BE2C (cell line): Measurements from ENCODE around the gene CCT3. TPM values are rescaled to one million over a fixed set of nuclear protein-coding genes. Genes with fewer than 3 reads are reported as not detected.

ENCODE experiments used
- DNase-seq: peaks from one replicate; pipeline ENCODE4 v3.0.0-alpha.2; 2020
- H3K27me3 ChIP-seq: fragments of 250-450 bp; sonication (Bioruptor Pico); 2 replicates; pipeline ENCODE4 v1.5.1; 2020; ENCODE audit warnings: mild to moderate bottlenecking
- H3K36me3 ChIP-seq: fragments of 250-450 bp; sonication (Bioruptor Pico); 2 replicates; pipeline ENCODE4 v1.5.1; 2020; ENCODE audit warnings: mild to moderate bottlenecking
- H3K4me1 ChIP-seq: fragments of 250-450 bp; sonication (Bioruptor Pico); 2 replicates; pipeline ENCODE4 v1.5.1; 2020
- H3K4me3 ChIP-seq: 2 replicates; pipeline ENCODE4 v1.5.1; 2011; ENCODE audit warnings: low read depth, low read length
- H3K9me3 ChIP-seq: fragments of 250-450 bp; sonication (Bioruptor Pico); 2 replicates; pipeline ENCODE4 v1.5.1; 2020
- polyA plus RNA-seq: library from polyadenylated mRNA; unstranded; fragments of >200 nt; gene quantifications from one replicate; pipeline ENCODE4 v1.2.1, GENCODE V29; 2012; ENCODE audit warnings: low read depth, missing spikeins; ENCODE audit not compliant: insufficient read length, insufficient read depth
- TF ChIP-seq, protein P1 (sequence below): IDR thresholded peaks from 2 replicates; pipeline ENCODE4 v1.5.1; 2012; ENCODE audit warnings: mild to moderate bottlenecking, low read depth, low read length

The CCT3 gene
- polyA plus RNA-seq: 599 TPM

DNA sequence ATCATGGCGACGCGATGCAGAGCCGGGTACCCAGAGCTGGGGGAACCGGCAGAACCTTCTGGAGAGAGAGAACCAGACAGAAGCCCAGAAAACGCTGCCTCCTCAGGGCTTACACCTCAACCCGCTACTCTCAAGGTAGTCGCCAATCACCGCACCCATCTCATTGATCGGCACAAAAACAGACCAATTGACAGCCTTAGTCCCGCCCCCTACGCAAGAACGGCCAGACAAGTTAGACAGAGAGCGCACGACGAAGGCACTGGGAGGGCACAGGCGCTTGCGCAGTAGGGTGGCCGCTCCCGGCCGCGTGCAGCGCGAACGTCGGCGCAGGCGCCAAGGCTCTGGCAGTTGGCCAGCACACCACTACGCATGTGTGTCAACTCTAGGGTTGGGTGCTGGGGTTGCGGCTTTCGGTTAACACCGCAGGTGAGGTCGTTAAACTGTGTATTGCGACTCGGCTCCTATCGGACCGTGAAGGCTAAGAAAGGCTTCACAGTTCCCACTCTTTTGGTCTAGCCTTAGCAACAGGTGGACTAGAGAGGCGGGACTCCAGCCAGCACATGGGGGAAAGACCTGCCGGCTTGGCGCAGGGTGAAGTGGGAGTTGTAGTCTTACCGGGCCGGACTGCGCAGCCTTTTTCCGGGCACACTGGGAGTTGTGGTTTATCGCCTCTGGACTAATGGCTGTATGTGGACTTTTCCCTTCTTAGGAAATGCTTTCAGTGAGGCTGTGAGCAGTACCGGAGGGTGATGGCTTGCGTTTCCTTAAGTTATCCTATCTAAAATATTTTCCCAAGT, at the start of gene CCT3, which contains the start of gene TSACC:
Gene CCT3 (minus strand): TSS at position 113 of the 797 bp plus-strand sequence. CDS start 108 bp downstream, at position 5.
Gene TSACC (plus strand): TSS at position 347 of the 797 bp plus-strand sequence. CDS start 1,232 bp downstream, outside the sequence.
- Histone ChIP-seq H3K36me3 (peaks cover 27% of the 10 kb centered on the region), H3K9me3 (no peaks in the 10 kb centered on the region), H3K27me3 (no peaks in the 10 kb centered on the region), H3K4me1 (peaks cover 9% of the 10 kb centered on the region), H3K4me3 (peak within 1 kb of the TSS; percentile 86)
- TF ChIP-seq, protein P1, sequence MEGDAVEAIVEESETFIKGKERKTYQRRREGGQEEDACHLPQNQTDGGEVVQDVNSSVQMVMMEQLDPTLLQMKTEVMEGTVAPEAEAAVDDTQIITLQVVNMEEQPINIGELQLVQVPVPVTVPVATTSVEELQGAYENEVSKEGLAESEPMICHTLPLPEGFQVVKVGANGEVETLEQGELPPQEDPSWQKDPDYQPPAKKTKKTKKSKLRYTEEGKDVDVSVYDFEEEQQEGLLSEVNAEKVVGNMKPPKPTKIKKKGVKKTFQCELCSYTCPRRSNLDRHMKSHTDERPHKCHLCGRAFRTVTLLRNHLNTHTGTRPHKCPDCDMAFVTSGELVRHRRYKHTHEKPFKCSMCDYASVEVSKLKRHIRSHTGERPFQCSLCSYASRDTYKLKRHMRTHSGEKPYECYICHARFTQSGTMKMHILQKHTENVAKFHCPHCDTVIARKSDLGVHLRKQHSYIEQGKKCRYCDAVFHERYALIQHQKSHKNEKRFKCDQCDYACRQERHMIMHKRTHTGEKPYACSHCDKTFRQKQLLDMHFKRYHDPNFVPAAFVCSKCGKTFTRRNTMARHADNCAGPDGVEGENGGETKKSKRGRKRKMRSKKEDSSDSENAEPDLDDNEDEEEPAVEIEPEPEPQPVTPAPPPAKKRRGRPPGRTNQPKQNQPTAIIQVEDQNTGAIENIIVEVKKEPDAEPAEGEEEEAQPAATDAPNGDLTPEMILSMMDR: no peak
- peak; percentile 99 for DNase-seq

DNA sequence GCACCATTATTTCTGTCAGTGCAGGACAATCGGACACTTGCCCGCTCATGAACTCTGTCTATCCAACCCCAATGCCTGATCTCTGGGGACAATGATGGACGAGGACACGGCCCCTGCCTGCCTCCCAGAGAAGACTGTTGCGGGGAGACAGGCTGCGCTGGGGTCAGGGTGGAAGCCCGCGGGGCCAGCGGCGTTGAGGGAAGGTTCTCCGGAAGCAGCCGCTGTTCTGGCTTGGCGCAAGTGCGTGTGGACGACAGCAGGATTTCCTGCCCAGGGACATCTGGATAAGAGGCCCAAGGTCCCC, 49.7 kb upstream of the CCT3 start:
- Histone ChIP-seq H3K27me3 (no peaks in the 10 kb centered on the region), H3K4me1 (peaks cover 4% of the 10 kb centered on the region), H3K9me3 (no peaks in the 10 kb centered on the region), H3K4me3 (no peak overlapping the region), H3K36me3 (no peaks in the 10 kb centered on the region)
- TF ChIP-seq, protein P1: no peak
- DNase-seq: no peak

DNA sequence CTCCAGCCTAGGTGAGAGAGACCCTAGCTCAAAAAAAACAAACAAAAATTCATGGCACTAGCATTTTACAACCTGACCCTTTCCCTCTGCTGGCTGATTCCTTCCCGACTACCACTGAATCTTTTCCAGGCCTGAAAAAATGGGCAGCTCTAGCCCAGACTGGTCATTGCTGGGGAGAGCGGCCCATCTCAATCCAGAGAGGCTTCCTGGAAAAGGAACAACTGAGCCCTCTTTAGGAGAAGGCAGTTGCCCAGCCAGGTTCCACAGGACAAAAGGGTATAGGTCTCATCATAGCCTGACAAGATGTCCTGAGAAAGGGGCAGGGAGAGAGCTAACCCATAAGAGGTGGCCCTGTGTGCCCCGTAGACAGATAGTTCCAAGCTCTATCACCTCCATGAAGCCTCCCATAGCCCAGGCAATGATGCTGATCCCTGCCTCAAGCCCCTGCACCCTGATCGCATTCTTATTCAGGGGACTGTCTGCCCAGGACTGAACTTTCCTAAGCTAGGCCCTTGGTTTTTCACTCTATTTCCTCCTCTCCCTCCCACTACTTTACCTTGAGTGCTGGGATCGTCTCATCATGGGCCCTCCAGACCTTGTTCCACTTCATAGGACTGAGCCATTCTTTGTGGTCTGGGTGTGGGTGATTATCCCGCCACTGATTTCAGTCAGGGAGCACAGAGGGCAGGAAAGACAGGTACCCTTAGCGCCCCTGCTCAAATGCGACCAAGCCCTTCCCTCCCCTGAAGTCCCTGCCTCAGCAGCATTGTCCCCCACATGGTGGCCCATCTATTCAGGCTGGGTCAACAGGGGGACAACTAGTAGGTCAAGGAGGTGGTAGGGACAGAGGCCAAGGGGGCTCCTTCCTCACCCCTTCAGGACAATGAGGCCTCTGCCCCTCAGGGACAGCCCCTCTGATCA, 49.1 kb upstream of the CCT3 start:
- no peaks in the 10 kb centered on the region for H3K9me3 ChIP-seq
- TF ChIP-seq, protein P1: no peak
- H3K36me3 ChIP-seq: no peaks in the 10 kb centered on the region
- no peak for DNase-seq
- H3K27me3 ChIP-seq: no peaks in the 10 kb centered on the region
- peaks cover 4% of the 10 kb centered on the region for H3K4me1 ChIP-seq
- H3K4me3 ChIP-seq: no peak overlapping the region

DNA sequence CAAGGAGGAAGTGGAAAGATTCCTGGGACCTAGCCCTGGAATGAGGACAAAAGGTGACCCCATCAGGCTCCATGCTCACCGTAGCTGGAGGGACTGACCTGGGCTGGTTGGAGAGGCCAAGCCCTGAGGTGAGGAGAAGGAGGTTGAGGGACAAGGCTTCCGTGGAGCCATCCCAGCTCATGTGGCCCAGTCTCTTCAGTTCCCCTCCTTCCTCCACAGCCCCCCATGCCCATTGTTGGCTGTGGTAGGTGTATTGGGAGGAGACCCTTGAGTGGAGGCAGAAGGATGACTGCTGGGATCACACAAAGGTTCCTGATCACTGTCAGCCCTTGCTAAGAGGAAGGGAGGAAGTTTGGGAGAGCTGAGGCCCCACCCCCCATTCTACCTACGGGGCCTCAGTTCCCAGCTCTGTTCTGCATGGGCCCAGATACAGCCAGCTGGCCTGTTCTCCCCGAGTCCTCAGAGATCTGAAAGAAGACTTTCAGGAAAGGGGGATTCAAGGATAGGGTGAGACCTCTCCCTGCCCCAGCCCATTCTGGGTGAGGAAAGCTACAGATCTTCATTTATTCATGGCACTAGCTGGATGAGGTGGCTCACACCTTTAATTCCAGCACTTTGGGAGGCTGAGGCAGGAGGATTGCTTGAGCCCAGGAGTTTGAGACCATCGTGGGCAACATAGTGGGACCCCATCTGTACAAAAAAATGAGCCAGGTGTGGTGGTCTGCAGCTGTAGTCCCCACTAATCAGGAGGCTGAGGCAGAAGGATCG, 48.2 kb upstream of the CCT3 start:
- DNase-seq: no peak
- TF ChIP-seq, protein P1: no peak
- Histone ChIP-seq H3K4me1 (peaks cover 4% of the 10 kb centered on the region), H3K27me3 (no peaks in the 10 kb centered on the region), H3K4me3 (no peak overlapping the region), H3K36me3 (no peaks in the 10 kb centered on the region), H3K9me3 (no peaks in the 10 kb centered on the region)

DNA sequence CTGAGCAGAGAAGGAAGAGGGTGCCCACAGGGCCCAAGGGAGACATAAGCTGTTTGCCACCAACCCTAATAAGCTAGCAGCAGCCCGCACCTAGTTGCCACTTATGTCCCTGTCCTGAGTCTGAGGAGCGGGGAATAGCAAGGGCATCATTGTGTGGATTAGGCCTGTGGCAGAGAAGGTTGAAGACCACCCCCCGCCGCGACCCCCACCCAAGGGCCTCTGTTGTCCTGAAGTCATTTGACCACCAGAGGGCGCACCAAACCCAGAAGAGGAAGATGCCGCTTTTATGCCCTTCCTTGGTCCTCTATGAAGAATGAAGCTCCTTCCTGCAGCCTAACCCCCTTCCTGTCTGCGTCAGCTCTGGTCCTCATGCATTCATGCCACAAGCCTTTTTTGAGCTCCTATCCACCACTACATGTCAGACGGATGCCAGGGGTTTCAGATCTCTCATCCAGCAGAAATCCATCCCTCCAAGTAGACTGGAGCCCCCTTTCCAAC, 47.5 kb upstream of the CCT3 start:
- peaks cover 4% of the 10 kb centered on the region for H3K4me1 ChIP-seq
- TF ChIP-seq, protein P1: peak; percentile 96
- no peaks in the 10 kb centered on the region for H3K36me3 ChIP-seq
- peak; percentile 77 for DNase-seq
- H3K27me3 ChIP-seq: no peaks in the 10 kb centered on the region
- no peak overlapping the region for H3K4me3 ChIP-seq
- no peaks in the 10 kb centered on the region for H3K9me3 ChIP-seq
